Pancreas (tissue), 10 donors: ENCODE data around the gene ACAP2. TPM values are rescaled to one million over a fixed set of nuclear protein-coding genes. Genes with fewer than 3 reads are reported as not detected.

Source experiments
- ATAC-seq, 4 donors: fragments of 200-7000 bp; cut with Tn5 transposase; one replicate each; pipeline versions ENCODE4 v1.8.0 to v1.9.1; 2020; ENCODE audit warnings: mild to moderate bottlenecking in 4 of 4, moderate library complexity in 4 of 4
- DNase-seq, 6 donors: peaks; one replicate each; pipeline ENCODE4 v3.0.0-alpha.2; 2020
- FAIRE-seq: peaks from 2 replicates; lab custom pipeline; 2012; peaks lifted over from hg19 to GRCh38; lab: Jason Lieb, UNC
- H3K27ac ChIP-seq, 4 donors: fragments of 200-600 bp; sonication (generic); 1 replicate in 3 of 4; 2 replicates in 1 of 4; pipeline versions ENCODE4 v1.5.0 to v1.8.0; 2020
- H3K27me3 ChIP-seq, 4 donors: fragments of 200-600 bp; one replicate each; pipeline ENCODE4 v1.8.0; 2021
- H3K36me3 ChIP-seq, 3 donors: fragments of 200-600 bp; sonication (generic) in 1 of 3; one replicate each; pipeline versions ENCODE4 v1.5.0 to v1.8.0; 2020 to 2021
- H3K4me1 ChIP-seq, 3 donors: fragments of 200-600 bp; one replicate each; pipeline ENCODE4 v1.8.0; 2021
- H3K4me3 ChIP-seq, 4 donors: fragments of 200-600 bp; sonication (generic) in 2 of 4; one replicate each; pipeline versions ENCODE4 v1.5.0 to v1.8.0; 2020 to 2021
- H3K9me3 ChIP-seq, 4 donors: fragments of 200-600 bp; one replicate each; pipeline ENCODE4 v1.8.0; 2021
- WGBS, 2 donors: extraction: QIAGEN DNeasy Blood & Tissue Kit; methylation state at CpG; one replicate each; pipeline ENCODE4 v1.1.7; 2013; 5-methylcytosine and 5-hydroxymethylcytosine counted together
- intact Hi-C, 3 donors: fragments of 100-400 bp; cut with DNase I; formaldehyde crosslinking; loops; one replicate each; pipeline versions ENCODE4 v1.11.1 to v1.14.2; 2022
- polyA plus RNA-seq, 2 donors: library from polyadenylated mRNA; stranded (reverse); fragments of 200-250 nt; gene quantifications; one replicate each; pipeline ENCODE4 v1.2.3, GENCODE V29; 2013
- total RNA-seq, 6 donors: library from RNA; stranded (reverse); fragmentation: NEBNext Ultra II Directional in 4 of 6; extraction: Animal tissue kit (Norgen Biotek cat#: 25700) in 4 of 6; gene quantifications; one replicate each; pipeline versions ENCODE4 v1.2.1 to v1.2.4, GENCODE V29; 2021 to 2023
- TF ChIP-seq, protein P1 (sequence below), 4 donors: fragments of 200-600 bp; sonication (generic) in 3 of 4; IDR thresholded peaks; one replicate each; pipeline versions ENCODE4 v1.5.0 to v1.8.0; 2021; ENCODE audit warnings: antibody characterized with exemption in 4 of 4
- donor health status: healthy with polysubstance abuse.
- donor health status: DM: no; HTN: no; CAD: no; lungs with moderate emphysema.
- donor health status: DM: no; HTN: no; CAD: no.
- donor health status: control.
- donor health status: control.
- donor health status: Bipolar disorder and iron deficiency.
- donor health status: DM: yes; HTN: yes; CAD: no.
- donor health status: DM: no; HTN: no; CAD: no.
- donor health status: DM: no; HTN: no; CAD: no.
- donor health status: DM: yes; HTN: yes; CAD: no.

ACAP2 gene
- total and polyA plus RNA-seq, 8 donors: 4.2 to 21.1 (median 14.7) TPM

DNA sequence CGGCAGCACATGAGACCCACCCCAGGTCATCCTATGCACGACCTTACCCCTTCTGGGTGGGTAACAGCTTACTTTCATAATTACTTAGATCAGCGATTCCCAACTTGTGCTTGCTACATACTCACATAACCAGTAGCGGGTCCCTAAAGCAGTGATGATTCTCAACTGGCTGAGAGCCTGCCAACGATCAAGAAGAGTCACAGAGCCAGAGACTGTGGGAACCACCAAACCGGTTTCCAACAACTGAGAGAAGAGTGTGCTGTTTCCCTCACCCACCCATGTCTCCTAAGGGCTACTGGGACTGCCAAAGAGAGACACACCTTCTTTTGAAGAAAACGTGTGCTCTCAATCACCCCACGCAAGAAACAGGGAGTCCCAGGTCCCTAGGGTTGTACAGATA, 159.9 kb downstream of the ACAP2 start:
- H3K9me3 ChIP-seq: no peaks in the 10 kb centered on the region
- intact Hi-C loops: no loop called here
- no peaks in the 10 kb centered on the region for H3K27me3 ChIP-seq
- no peak for DNase-seq
- ATAC-seq: peak in 3 of 4 donors; percentile 44 to 61 (median 44)
- no peak overlapping the region for H3K4me3 ChIP-seq
- WGBS, 2 donors: 37 to 52% methylated on average over 8 of the region's 8 CpGs
- H3K4me1 ChIP-seq: peaks cover 0 to 5% (median 3%) of the 10 kb centered on the region in 3 donors
- TF ChIP-seq, protein P1, sequence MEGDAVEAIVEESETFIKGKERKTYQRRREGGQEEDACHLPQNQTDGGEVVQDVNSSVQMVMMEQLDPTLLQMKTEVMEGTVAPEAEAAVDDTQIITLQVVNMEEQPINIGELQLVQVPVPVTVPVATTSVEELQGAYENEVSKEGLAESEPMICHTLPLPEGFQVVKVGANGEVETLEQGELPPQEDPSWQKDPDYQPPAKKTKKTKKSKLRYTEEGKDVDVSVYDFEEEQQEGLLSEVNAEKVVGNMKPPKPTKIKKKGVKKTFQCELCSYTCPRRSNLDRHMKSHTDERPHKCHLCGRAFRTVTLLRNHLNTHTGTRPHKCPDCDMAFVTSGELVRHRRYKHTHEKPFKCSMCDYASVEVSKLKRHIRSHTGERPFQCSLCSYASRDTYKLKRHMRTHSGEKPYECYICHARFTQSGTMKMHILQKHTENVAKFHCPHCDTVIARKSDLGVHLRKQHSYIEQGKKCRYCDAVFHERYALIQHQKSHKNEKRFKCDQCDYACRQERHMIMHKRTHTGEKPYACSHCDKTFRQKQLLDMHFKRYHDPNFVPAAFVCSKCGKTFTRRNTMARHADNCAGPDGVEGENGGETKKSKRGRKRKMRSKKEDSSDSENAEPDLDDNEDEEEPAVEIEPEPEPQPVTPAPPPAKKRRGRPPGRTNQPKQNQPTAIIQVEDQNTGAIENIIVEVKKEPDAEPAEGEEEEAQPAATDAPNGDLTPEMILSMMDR (IDR thresholded peaks at IDR 0.05): no peak
- FAIRE-seq: no peak
- peaks cover 0 to under 1% (median 0%) of the 10 kb centered on the region in 3 donors for H3K36me3 ChIP-seq
- H3K27ac ChIP-seq: no peak overlapping the region

DNA sequence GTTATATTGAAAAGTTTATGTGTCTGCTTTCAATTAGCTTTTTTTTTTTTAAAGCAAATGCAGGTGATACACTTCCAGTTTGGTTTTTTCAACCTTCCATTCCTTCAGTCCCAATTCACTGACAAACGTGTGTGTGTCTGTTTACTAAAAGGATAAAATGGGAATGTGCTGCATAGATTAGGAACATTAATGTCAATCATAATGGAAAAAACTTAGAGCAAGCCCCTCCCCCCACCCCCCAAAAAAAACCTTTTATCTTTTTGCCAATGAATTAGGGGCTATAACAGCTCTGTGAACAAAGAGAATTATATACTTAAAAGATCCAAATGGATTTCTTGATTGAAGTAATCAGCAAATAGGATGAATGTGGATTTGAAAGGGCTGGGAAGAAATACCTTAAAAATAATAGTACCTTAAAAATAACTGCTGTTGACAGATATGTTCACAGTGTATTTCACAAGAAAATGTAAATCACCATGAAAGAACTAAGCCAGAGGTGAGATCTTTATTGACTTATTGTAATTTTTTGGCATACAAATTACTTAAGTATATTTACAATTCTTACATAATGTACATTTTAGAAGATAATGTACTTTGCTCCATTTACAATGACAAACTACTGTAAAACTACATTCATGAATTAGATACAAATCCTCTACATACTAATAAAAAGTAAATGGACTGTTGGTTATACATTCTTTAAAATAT, 168.4 kb downstream of the ACAP2 start:
- H3K36me3 ChIP-seq: no peaks in the 10 kb centered on the region
- WGBS, 2 donors: 14 to 20% methylated on average over 1 of the region's 1 CpG
- H3K27ac ChIP-seq: no peak overlapping the region
- intact Hi-C loops: loop anchor here in 1 of 3 donors (5.0 kb wide), 1 partner anchor 253 kb away; no protein-coding TSS in a partner anchor
- H3K4me1 ChIP-seq: peaks cover 0 to 8% (median 3%) of the 10 kb centered on the region in 3 donors
- H3K4me3 ChIP-seq: no peak overlapping the region
- no peak for DNase-seq
- no peak for ATAC-seq
- no peaks in the 10 kb centered on the region for H3K27me3 ChIP-seq
- no peak for FAIRE-seq
- no peaks in the 10 kb centered on the region for H3K9me3 ChIP-seq
- TF ChIP-seq, protein P1 (IDR thresholded peaks at IDR 0.05): no peak

DNA sequence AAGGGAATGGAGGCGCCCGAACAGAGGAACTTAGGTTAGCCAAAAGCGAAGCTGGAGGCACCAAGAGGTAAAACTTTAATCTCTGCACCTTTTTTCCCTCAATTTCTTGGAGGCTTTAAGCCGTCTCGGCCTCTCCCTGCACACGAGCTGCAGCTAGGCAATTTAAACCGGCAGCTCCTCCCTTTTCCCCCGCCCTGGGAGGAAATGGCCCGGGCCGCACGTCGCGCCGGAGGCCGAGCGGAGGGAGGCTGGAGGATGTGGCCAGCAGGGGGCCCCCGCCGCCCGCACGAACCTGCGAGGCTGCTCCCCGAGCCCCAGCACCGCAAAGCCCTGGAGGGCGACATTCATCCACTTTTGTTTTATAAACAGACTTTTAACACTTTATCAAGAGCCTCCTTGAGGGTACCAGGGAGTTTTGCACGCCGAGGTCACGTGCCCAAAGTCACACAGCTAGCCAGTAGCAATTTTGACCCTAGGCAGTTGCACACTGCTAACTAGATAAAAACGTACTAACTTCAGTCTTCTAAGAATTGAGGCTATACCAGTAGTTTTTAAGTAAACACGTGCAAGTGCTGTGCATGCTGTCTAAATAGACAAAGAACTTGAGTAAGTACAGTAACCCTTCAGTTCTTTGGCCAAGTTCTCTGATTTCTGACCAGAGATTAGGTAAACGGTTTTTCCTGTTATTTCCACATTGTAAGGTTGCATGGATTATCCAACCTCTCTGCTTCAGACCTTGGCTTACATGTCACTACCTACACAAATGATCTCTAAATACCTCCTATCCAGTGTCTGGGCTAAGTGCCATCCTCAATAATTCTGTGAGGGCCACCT, 171.2 kb downstream of the ACAP2 start:
- no peaks in the 10 kb centered on the region for H3K36me3 ChIP-seq
- no peaks in the 10 kb centered on the region for H3K27me3 ChIP-seq
- H3K9me3 ChIP-seq: no peaks in the 10 kb centered on the region
- peaks cover 0 to 8% (median 3%) of the 10 kb centered on the region in 3 donors for H3K4me1 ChIP-seq
- peak; percentile 81 to 96 (median 86) for DNase-seq
- WGBS, 2 donors: 1% methylated on average over 28 to 30 of the region's 30 CpGs
- ATAC-seq: peak; percentile 86 to 95 (median 90)
- peak overlapping the region; percentile 70 to 76 (median 72) for H3K27ac ChIP-seq
- TF ChIP-seq, protein P1 (IDR thresholded peaks at IDR 0.05): peak; percentile 88 to 98 (median 95)
- intact Hi-C loops: loop anchor here in 1 of 3 donors (5.0 kb wide), 1 partner anchor 256 kb away; no protein-coding TSS in a partner anchor
- FAIRE-seq: no peak
- peak overlapping the region; percentile 85 to 95 (median 92) for H3K4me3 ChIP-seq

DNA sequence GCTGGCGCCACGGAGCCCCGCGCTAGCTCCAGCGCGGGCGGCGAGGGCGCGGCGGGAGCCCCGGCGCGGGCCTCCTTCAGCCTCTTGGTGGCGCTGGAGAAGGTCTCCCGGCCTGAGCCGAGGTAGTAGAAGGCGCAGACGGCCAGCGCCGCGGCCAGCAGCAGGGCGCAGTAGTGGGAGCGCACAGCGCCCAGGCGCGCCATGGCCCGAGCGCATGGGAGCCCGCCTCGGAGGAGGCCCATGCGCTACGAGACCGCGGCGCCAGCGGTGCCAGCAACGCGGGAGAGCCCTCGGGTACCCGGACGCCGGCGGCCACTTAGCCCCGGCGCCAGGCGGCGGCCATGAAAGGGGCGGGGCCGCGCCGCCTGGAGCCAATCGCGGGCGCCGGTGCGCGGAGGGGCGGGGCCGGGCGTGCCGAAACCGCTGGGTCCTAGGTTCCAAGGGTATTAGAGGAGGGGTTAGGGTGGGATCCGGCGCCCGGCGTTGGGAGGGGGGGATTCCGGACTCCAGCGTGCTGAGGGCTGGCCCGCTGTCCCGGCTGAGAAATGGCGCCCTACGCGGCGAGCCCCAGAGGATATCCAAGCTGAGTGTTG, 171.9 kb downstream of the ACAP2 start, which contains the start of gene XXYLT1:
XXYLT1 (minus strand) TSS at position 343 of the 593 bp plus-strand sequence; CDS start at position 242, 101 bp downstream.
- WGBS, 2 donors: 0 to 1% methylated on average over 64 to 75 of the region's 75 CpGs
- Histone ChIP-seq H3K27ac (peak within 1 kb of the TSS; percentile 70 to 76 (median 72)), H3K27me3 (no peaks in the 10 kb centered on the region), H3K4me1 (peaks cover 0 to 8% (median 3%) of the 10 kb centered on the region in 3 donors), H3K4me3 (peak within 1 kb of the TSS; percentile 85 to 95 (median 92)), H3K9me3 (no peaks in the 10 kb centered on the region), H3K36me3 (no peaks in the 10 kb centered on the region)
- DNase-seq (peak; percentile 85 to 96 (median 90)), ATAC-seq (peak; percentile 93 to 98 (median 97)), FAIRE-seq (no peak)
- TF ChIP-seq, protein P1 (IDR thresholded peaks at IDR 0.05): peak; percentile 30 to 46 (median 41)
- intact Hi-C loops: loop anchor here in 1 of 3 donors (5.0 kb wide), 1 partner anchor 256 kb away; no protein-coding TSS in a partner anchor
